GM12878 (cell line): ENCODE results near the gene MTHFD1L. TPM values are rescaled to one million over a fixed set of nuclear protein-coding genes. Genes with fewer than 3 reads are reported as not detected.

Experiments
- ATAC-seq: fragments of 200-7000 bp; cut with Tn5 transposase; 3 replicates; pipeline ENCODE4 v1.9.1; 2020; ENCODE audit warnings: mild to moderate bottlenecking, moderate library complexity
- BruUV-seq: library from RNA; stranded (reverse); fragments of 400-500 nt; replicated peaks from 2 replicates; lab custom pipeline; 2021; lab: Mats Ljungman, UMichigan
- CTCF ChIA-PET: fragments of 300-600 bp; sonication (Branson Sonifier 250); formaldehyde crosslinking; extraction: SDS; loops from one replicate; lab custom pipeline; 2021; ENCODE audit warnings: inconsistent platforms; lab: Yijun Ruan, JAX
- POLR2A ChIA-PET: fragments of 350-600 bp; formaldehyde crosslinking; extraction: SDS; loops from one replicate; lab custom pipeline; 2021; ENCODE audit warnings: inconsistent platforms; lab: Charles Lee
- RAD21 ChIA-PET: fragments of 300-600 bp; sonication (Branson Sonifier 250); formaldehyde crosslinking; loops from one replicate; lab custom pipeline; 2023; ENCODE audit warnings: antibody characterized with exemption; ENCODE audit not compliant: unreplicated experiment; lab: Charles Lee
- SMC1A ChIA-PET: fragments of 300-600 bp; sonication (Branson Sonifier 250); formaldehyde crosslinking; loops from one replicate; lab custom pipeline; 2023; ENCODE audit not compliant: unreplicated experiment, uncharacterized antibody; lab: Charles Lee
- DNase-seq: peaks from one replicate; pipeline ENCODE4 v3.0.0-alpha.2; 2011; ENCODE audit warnings: low read depth, low spot score
- FAIRE-seq: peaks from 3 replicates; lab custom pipeline; 2011; peaks lifted over from hg19 to GRCh38; lab: Jason Lieb, UNC
- H2AFZ ChIP-seq: 2 replicates; pipeline ENCODE4 v1.6.0; 2011; ENCODE audit warnings: low read depth, low read length, control low read depth; ENCODE audit not compliant: control insufficient read depth
- H3K27ac ChIP-seq: 2 replicates; pipeline ENCODE4 v1.5.1; 2011; ENCODE audit warnings: control low read depth; ENCODE audit not compliant: control insufficient read depth, insufficient read depth
- H3K27me3 ChIP-seq, 2 experiments: replicated peaks in 1 of 2; 2 replicates each; pipeline versions ENCODE4 v1.6.0 to v1.6.1; 2011; ENCODE audit warnings: low read length in 1 of 2; ENCODE audit not compliant: control insufficient read depth in 2 of 2, insufficient read depth in 2 of 2
- H3K36me3 ChIP-seq, 2 experiments: 2 replicates each; pipeline ENCODE4 v1.5.1; 2011; ENCODE audit warnings: low read length in 1 of 2; ENCODE audit not compliant: control insufficient read depth in 2 of 2, insufficient read depth in 2 of 2
- H3K4me1 ChIP-seq: 2 replicates; pipeline ENCODE4 v1.6.1; 2011; ENCODE audit warnings: mild to moderate bottlenecking, low read length, moderate library complexity, mixed read lengths; ENCODE audit not compliant: control insufficient read depth, insufficient read depth
- H3K4me2 ChIP-seq: 2 replicates; pipeline ENCODE4 v1.6.0; 2011; ENCODE audit warnings: control low read depth; ENCODE audit not compliant: control insufficient read depth, insufficient read depth
- H3K4me3 ChIP-seq: fragments of 200-600 bp; sonication (generic); 2 replicates; pipeline ENCODE4 v1.5.1; 2016
- H3K79me2 ChIP-seq: 2 replicates; pipeline ENCODE4 v1.6.0; 2011; ENCODE audit warnings: low read length; ENCODE audit not compliant: control insufficient read depth, insufficient read depth
- H3K9ac ChIP-seq: 2 replicates; pipeline ENCODE4 v1.8.0; 2011; ENCODE audit warnings: low read length, control low read depth, mixed read lengths; ENCODE audit not compliant: control insufficient read depth, insufficient read depth
- H3K9me3 ChIP-seq: replicated peaks from 3 replicates; pipeline ENCODE4 v1.5.1; 2011; ENCODE audit warnings: mild to moderate bottlenecking, low read length; ENCODE audit not compliant: control insufficient read depth, insufficient read depth
- H4K20me1 ChIP-seq: 2 replicates; pipeline ENCODE4 v1.6.0; 2011; ENCODE audit not compliant: control insufficient read depth, insufficient read depth
- BMI1 ChIP-seq: fragments of 450-650 bp; IDR thresholded peaks from 2 replicates; pipeline ENCODE4 v1.6.1; 2016; ENCODE audit warnings: mild to moderate bottlenecking, moderate library complexity, borderline replicate concordance
- CHD1 ChIP-seq: IDR thresholded peaks from 2 replicates; pipeline ENCODE4 v1.6.1; 2012; ENCODE audit warnings: low read depth, low read length, improper control_type of control experiment
- CREM ChIP-seq: IDR thresholded peaks from 2 replicates; pipeline ENCODE4 v1.6.1; 2014; ENCODE audit warnings: antibody characterized with exemption, low read depth
- DPF2 ChIP-seq: fragments of 450-650 bp; IDR thresholded peaks from 2 replicates; pipeline ENCODE4 v1.6.1; 2017; ENCODE audit warnings: mild to moderate bottlenecking
- FOXM1 ChIP-seq: IDR thresholded peaks from 2 replicates; pipeline ENCODE4 v1.6.1; 2012; ENCODE audit warnings: low read depth, mild to moderate bottlenecking, inconsistent platforms, low read length, moderate library complexity
- GATAD2B ChIP-seq: fragments of 450-650 bp; conservative IDR thresholded peaks from 2 replicates; pipeline ENCODE4 v1.6.1; 2017; ENCODE audit warnings: low read depth, mild to moderate bottlenecking, moderate library complexity
- HDGF ChIP-seq: fragments of 450-650 bp; IDR thresholded peaks from 2 replicates; pipeline ENCODE4 v1.6.1; 2016; ENCODE audit warnings: antibody characterized with exemption
- IRF4 ChIP-seq: IDR thresholded peaks from 2 replicates; pipeline ENCODE4 v1.6.1; 2011; ENCODE audit warnings: low read depth, low read length
- MTA2 ChIP-seq: fragments of 450-650 bp; IDR thresholded peaks from 2 replicates; pipeline ENCODE4 v1.6.1; 2016; ENCODE audit warnings: low read depth, mild to moderate bottlenecking, moderate library complexity
- NR2C2 ChIP-seq: IDR thresholded peaks from 2 replicates; pipeline ENCODE4 v1.6.1; 2011; ENCODE audit warnings: borderline replicate concordance, low read depth; ENCODE audit not compliant: control insufficient read depth, insufficient read length
- NR2F1 ChIP-seq: fragments of 450-650 bp; conservative IDR thresholded peaks from 2 replicates; pipeline ENCODE4 v1.6.1; 2017; ENCODE audit warnings: mild to moderate bottlenecking
- STAT3 ChIP-seq: IDR thresholded peaks from 2 replicates; pipeline ENCODE4 v1.6.1; 2011; ENCODE audit warnings: low read depth, low read length, improper control_type of control experiment
- ZNF274 ChIP-seq: IDR thresholded peaks from one replicate; pipeline ENCODE4 v1.8.0; 2011; ENCODE audit not compliant: insufficient read length, insufficient read depth
- ZNF384 ChIP-seq: IDR thresholded peaks from 2 replicates; pipeline ENCODE4 v1.6.1; 2012; ENCODE audit warnings: low read depth, mild to moderate bottlenecking, low read length, improper control_type of control experiment, borderline replicate concordance
- WGBS: methylation state at CpG from one replicate; pipeline ENCODE4 v1.1.6; 2016; ENCODE audit warnings: low lambda C conversion rate; ENCODE audit not compliant: insufficient replicate concordance, insufficient coverage; ENCODE audit errors: missing lambda C conversion rate; 5-methylcytosine and 5-hydroxymethylcytosine counted together
- in situ Hi-C: fragments of 300-500 bp; cut with MboI; formaldehyde crosslinking; loops from 9 replicates; pipeline ENCODE4 v1.14.3; 2018; ENCODE audit warnings: mixed read lengths
- intact Hi-C: fragments of 100-400 bp; cut with micrococcal nuclease; formaldehyde crosslinking; loops from one replicate; pipeline ENCODE4 v1.14.2; 2022; ENCODE audit not compliant: unreplicated experiment
- polyA plus RNA-seq, 11 experiments: library from polyadenylated mRNA; depleted of rRNA in 4 of 11; unstranded in 6 of 11; stranded (reverse) in 5 of 11; fragments of >200 nt; fragmentation: Nextera tagmentation in 4 of 11; fragmentation: Illumina TruSeq in 1 of 11; extraction: Ambion mirVana in 4 of 11; extraction: Trizol in 1 of 11; gene quantifications; 1 replicate in 1 of 11; 2 replicates in 10 of 11; pipeline versions ENCODE4 v1.2.1 to v1.2.3, GENCODE V29; 2011 to 2016; ENCODE audit warnings: inconsistent platforms in 2 of 11, missing spikeins in 2 of 11, low read depth in 1 of 11
- total RNA-seq, 4 experiments: library from RNA; depleted of rRNA in 3 of 4; stranded (reverse); fragments of >200 nt in 3 of 4; fragmentation: Illumina TruSeq in 1 of 4; extraction: Trizol in 1 of 4; gene quantifications; 2 replicates each; pipeline versions ENCODE4 v1.2.1 to v1.2.3, GENCODE V29; 2013 to 2021
- TF ChIP-seq, protein P1 (sequence below): IDR thresholded peaks from 2 replicates; pipeline ENCODE4 v1.6.1; 2012; ENCODE audit warnings: low read length, inconsistent platforms
- TF ChIP-seq, protein P2 (sequence below): fragments of 450-650 bp; IDR thresholded peaks from 2 replicates; pipeline ENCODE4 v1.6.1; 2016; ENCODE audit warnings: mild to moderate bottlenecking
- TF ChIP-seq, protein P3 (sequence below): IDR thresholded peaks from 2 replicates; pipeline ENCODE4 v1.6.1; 2011; ENCODE audit warnings: low read depth, low read length, improper control_type of control experiment, borderline replicate concordance
- TF ChIP-seq, protein P4 (sequence below): fragments of 450-650 bp; conservative IDR thresholded peaks from 2 replicates; pipeline ENCODE4 v1.6.1; 2017; ENCODE audit warnings: mild to moderate bottlenecking, moderate library complexity

The MTHFD1L gene
- total and polyA plus RNA-seq, 10 of the 15 experiments (the other 5 are each of a cell fraction or from before 2014, with no cell fraction given) = 11.7 to 75.5 (median 28.8) TPM

DNA sequence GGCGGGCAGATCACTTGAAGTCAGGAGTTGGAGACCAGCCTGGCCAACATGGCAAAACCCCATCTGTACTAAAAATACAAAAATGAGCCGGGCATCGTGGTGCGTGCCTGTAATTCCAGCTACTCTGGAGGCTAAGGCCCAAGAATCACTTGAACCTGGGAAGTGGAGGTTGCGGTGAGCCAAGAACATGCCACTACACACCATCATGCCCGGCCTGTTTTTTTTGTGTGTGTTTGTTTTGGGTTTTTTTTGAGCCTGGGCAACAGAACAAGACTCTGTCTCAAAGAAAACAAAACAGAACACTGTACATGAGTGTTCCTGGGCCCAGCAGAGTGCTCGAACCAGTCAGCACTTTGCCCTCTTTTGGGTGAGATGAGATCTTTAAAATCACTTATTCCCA is 159.1 kb downstream of the MTHFD1L start:
- H3K9me3 ChIP-seq = peaks cover 4% of the 10 kb centered on the region; the same call in 2 of the 3 replicates
- H2AFZ ChIP-seq = no peak overlapping the region
- ChIA-PET POLR2A (no interaction called here), RAD21 (interaction anchor here (1.8 kb wide), 1 partner anchor 133 kb away, joined by 4 read pairs; no protein-coding TSS in a partner anchor), SMC1A (interaction anchor here (0.6 kb wide), 1 partner anchor 873 kb away, joined by 3 read pairs; no protein-coding TSS in a partner anchor), CTCF (interaction anchor here (2.9 kb wide), 1 partner anchor 10 kb away, joined by 15 read pairs; no protein-coding TSS in a partner anchor)
- TF ChIP-seq CREM (no peak), IRF4 (no peak), HDGF (no peak), BMI1 (no peak), NR2C2 (no peak), CHD1 (no peak), ZNF274 (no peak), GATAD2B (no peak), FOXM1 (no peak), NR2F1 (no peak), ZNF384 (no peak), STAT3 (no peak), DPF2 (no peak), MTA2 (no peak)
- TF ChIP-seq, protein P1, sequence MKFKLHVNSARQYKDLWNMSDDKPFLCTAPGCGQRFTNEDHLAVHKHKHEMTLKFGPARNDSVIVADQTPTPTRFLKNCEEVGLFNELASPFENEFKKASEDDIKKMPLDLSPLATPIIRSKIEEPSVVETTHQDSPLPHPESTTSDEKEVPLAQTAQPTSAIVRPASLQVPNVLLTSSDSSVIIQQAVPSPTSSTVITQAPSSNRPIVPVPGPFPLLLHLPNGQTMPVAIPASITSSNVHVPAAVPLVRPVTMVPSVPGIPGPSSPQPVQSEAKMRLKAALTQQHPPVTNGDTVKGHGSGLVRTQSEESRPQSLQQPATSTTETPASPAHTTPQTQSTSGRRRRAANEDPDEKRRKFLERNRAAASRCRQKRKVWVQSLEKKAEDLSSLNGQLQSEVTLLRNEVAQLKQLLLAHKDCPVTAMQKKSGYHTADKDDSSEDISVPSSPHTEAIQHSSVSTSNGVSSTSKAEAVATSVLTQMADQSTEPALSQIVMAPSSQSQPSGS = no peak
- TF ChIP-seq, protein P2, sequence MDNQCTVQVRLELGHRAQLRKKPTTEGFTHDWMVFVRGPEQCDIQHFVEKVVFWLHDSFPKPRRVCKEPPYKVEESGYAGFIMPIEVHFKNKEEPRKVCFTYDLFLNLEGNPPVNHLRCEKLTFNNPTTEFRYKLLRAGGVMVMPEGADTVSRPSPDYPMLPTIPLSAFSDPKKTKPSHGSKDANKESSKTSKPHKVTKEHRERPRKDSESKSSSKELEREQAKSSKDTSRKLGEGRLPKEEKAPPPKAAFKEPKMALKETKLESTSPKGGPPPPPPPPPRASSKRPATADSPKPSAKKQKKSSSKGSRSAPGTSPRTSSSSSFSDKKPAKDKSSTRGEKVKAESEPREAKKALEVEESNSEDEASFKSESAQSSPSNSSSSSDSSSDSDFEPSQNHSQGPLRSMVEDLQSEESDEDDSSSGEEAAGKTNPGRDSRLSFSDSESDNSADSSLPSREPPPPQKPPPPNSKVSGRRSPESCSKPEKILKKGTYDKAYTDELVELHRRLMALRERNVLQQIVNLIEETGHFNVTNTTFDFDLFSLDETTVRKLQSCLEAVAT = no peak
- TF ChIP-seq, protein P3, sequence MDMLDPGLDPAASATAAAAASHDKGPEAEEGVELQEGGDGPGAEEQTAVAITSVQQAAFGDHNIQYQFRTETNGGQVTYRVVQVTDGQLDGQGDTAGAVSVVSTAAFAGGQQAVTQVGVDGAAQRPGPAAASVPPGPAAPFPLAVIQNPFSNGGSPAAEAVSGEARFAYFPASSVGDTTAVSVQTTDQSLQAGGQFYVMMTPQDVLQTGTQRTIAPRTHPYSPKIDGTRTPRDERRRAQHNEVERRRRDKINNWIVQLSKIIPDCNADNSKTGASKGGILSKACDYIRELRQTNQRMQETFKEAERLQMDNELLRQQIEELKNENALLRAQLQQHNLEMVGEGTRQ = no peak
- TF ChIP-seq, protein P4, sequence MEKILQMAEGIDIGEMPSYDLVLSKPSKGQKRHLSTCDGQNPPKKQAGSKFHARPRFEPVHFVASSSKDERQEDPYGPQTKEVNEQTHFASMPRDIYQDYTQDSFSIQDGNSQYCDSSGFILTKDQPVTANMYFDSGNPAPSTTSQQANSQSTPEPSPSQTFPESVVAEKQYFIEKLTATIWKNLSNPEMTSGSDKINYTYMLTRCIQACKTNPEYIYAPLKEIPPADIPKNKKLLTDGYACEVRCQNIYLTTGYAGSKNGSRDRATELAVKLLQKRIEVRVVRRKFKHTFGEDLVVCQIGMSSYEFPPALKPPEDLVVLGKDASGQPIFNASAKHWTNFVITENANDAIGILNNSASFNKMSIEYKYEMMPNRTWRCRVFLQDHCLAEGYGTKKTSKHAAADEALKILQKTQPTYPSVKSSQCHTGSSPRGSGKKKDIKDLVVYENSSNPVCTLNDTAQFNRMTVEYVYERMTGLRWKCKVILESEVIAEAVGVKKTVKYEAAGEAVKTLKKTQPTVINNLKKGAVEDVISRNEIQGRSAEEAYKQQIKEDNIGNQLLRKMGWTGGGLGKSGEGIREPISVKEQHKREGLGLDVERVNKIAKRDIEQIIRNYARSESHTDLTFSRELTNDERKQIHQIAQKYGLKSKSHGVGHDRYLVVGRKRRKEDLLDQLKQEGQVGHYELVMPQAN = no peak
- H3K9ac ChIP-seq = no peak overlapping the region
- no peaks in the 10 kb centered on the region for H3K79me2 ChIP-seq
- DNase-seq (no peak), FAIRE-seq (no peak), ATAC-seq (no peak)
- no peaks in the 10 kb centered on the region for H4K20me1 ChIP-seq
- no peak overlapping the region for H3K27ac ChIP-seq
- no peak overlapping the region for H3K4me3 ChIP-seq
- WGBS = 100% methylated on average over 7 of the region's 7 CpGs
- no TSS peak for BruUV-seq
- in situ Hi-C loops (no loop called here), intact Hi-C loops (no loop called here)
- no peak overlapping the region for H3K4me2 ChIP-seq
- H3K4me1 ChIP-seq = no peaks in the 10 kb centered on the region
- H3K27me3 ChIP-seq = no peaks in the 10 kb centered on the region
- H3K36me3 ChIP-seq = peaks cover 0 to 10% of the 10 kb centered on the region in 2 experiments; a peak in 1 of 4 replicates
